B cell (primary cell): ENCODE data around the gene GRM3.

Experiments
- CTCF ChIP-seq: fragments of 200-600 bp; IDR thresholded peaks from one replicate; pipeline ENCODE4 v1.8.0; 2022; ENCODE audit warnings: antibody characterized with exemption, mild to moderate bottlenecking
- EZH2 ChIP-seq: IDR thresholded peaks from 2 replicates; pipeline ENCODE4 v1.6.1; 2012; ENCODE audit warnings: borderline replicate concordance, low read depth, mild to moderate bottlenecking, moderate library complexity, low read length; ENCODE audit not compliant: insufficient read depth, poor library complexity, severe bottlenecking

GRCh38 chr7:86748843-86749719, 105.4 kb downstream of the GRM3 start:
- TF ChIP-seq EZH2 (no peak), CTCF (no peak)
